SW 1271 (cell line): Measurements from ENCODE around the gene PUM1.

Source experiments
- DNase-seq, 2 experiments: peaks; one replicate each; lab custom pipeline; 2025; lab: John Stamatoyannopoulos, UW

PUM1 gene

DNA sequence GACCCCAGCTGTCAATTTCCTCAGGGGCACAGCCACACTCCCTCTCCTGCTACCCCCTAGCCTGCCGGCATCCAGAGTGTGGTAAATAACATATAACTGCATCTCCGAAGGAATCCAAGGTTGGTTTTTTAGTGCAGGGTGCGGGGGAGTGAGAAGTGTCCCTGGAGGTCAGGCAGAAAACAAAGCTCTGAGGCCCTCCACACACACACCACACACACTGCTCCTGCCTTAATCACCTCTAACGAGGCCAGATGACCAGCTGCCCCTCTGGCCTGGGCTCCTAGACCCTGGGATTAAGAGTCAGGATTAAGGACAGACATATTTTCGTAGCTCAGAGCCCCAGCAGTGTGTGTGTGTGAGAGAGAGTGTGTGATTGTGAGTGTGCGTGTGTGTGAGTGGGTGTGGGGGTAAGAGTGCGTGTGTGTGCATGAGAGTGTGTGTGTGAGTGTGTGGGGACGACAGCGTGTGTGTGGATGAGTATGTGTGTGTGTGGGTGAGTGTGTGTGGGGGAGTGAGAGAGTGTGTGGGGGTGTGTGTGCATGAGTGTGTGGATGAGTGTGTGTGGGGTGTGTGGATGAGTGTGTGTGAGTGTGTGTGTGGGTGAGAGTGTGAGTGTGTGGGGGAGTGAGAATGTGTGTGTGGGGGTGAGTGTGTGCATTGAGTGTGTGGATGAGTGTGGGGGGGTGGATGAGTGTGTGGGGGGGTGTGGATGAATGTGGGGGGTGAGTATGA, 171.6 kb downstream of the PUM1 start:
- DNase-seq, result no peak

- DNase-seq, result no peak
Observed at GRCh38 chr1:30892671-30893073, 172.8 kb downstream of the PUM1 start.

- DNase-seq, result no peak
Observed at GRCh38 chr1:30891227-30891552, 174.3 kb downstream of the PUM1 start.

- DNase-seq, result no peak
Observed at GRCh38 chr1:30890502-30891226, 174.9 kb downstream of the PUM1 start.

DNA sequence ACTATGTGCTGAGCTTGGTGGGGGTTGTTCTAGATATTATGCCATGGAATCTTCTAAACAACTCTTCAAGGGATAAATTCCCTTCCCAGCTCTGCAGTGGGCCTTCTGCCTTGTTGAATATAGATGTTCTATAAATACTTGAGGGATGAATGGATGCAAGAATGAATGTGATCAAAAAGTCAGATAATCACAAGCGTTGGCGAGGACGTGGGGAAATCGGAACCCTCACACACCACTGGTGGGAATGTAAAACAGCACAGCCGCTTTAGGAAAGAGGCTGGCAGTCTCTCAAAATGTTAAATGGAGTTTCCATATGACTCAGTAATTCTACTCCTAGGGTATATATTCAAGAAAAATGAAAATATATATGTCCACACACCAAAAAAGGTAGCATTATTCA, 176.0 kb downstream of the PUM1 start:
- DNase-seq, result no peak

DNA sequence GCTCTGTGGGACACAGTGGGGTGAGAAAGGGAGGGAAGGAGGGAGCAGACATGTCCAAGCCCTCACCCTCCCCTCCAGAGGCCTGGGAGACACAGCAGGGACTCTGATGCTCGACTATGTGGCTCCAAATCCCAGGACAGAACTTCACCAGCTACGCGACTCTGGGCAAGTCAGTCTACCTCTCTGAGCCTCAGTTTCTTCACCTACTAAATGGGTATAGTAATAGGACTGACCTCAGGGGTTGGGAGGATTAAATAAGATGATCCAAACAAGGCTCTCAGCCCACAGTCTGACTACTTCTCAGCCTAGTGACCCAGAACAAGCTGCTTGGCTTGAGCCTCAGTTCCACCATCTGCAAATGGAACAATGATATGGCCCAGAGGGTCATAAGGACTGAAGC, 176.5 kb downstream of the PUM1 start:
- no peak for DNase-seq

- no peak for DNase-seq
Observed at GRCh38 chr1:30888391-30888790, 177.1 kb downstream of the PUM1 start.

- no peak for DNase-seq
Observed at GRCh38 chr1:30887485-30888315, 177.8 kb downstream of the PUM1 start.

DNA sequence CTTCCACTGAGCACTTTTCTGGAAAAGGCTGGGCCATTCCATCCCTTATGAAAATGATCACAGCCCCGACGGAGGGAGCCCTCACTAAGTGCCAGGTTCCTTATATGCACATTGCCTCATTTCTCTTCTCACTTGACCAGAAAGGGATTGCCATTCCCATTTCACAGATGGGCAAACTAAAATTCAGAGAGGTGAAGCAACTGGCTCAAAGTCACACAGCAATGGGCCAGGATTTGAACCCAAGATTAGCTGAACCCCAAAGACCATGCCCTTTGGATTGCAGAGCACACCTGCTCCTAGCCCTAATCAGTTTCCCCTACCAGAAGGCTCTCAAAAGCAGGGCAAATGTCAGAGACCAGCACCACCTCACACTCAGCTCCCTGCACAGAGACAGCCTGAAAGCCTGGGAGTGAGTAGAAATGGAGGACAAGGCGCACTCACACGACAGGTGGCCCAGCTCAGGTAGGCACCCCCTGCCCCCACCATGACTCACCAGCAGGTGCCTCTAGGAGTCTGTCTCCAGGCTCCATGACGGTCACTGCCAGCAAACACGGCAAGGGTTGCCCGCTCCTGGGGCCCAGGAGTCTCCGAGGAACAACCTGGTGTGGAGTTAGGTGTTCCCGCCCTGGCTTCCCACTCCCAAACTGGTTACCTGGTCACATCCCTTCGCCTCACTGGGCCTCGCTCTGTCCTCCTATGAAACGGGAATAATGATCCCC, 178.6 kb downstream of the PUM1 start:
- no peak for DNase-seq

GRCh38 chr1:30885570-30886522, 179.7 kb downstream of the PUM1 start:
- no peak for DNase-seq

DNA sequence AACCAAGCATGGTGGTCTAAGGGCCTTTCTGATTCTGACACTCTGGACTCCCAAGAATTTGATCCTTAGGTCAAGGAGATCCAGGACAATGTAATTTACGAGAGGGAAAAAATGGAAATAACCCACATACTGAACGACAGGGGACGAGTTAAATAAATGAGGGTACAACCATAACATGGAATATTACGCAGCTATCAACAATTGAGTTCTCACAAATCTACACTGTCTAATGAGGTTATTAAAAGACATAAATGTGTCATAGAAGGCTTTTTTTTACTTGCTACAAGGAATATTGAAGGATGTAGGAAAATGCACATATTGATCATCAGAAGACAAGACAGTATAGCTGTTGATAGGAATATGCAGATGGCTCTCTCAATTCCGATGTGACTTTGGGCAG, 180.8 kb downstream of the PUM1 start:
- DNase-seq, result no peak

GRCh38 chr1:30883389-30884172, 181.9 kb downstream of the PUM1 start:
- no peak for DNase-seq

- DNase-seq, result no peak
Observed at GRCh38 chr1:30882678-30883388, 182.7 kb downstream of the PUM1 start.
